Ishikawa (cell line): ENCODE measurements around the gene PTPRE.

Experiments
- CEBPB ChIP-seq: IDR thresholded peaks from 2 replicates; pipeline ENCODE4 v1.6.1; 2012
- CREB1 ChIP-seq: IDR thresholded peaks from 2 replicates; pipeline ENCODE4 v1.6.1; 2012; ENCODE audit warnings: low read depth
- EGR1 ChIP-seq: IDR thresholded peaks from 2 replicates; pipeline ENCODE4 v1.6.1; 2012
- EP300 ChIP-seq: IDR thresholded peaks from 2 replicates; pipeline ENCODE4 v1.6.1; 2012; ENCODE audit warnings: borderline replicate concordance
- RAD21 ChIP-seq: IDR thresholded peaks from 2 replicates; pipeline ENCODE4 v1.6.1; 2012; ENCODE audit warnings: low read depth
- REST ChIP-seq: IDR thresholded peaks from 2 replicates; pipeline ENCODE4 v1.6.1; 2012; ENCODE audit warnings: low read depth, mild to moderate bottlenecking
- TAF1 ChIP-seq: IDR thresholded peaks from 2 replicates; pipeline ENCODE4 v1.6.1; 2012; ENCODE audit warnings: low read depth, mild to moderate bottlenecking
- TCF12 ChIP-seq: IDR thresholded peaks from 2 replicates; pipeline ENCODE4 v1.6.1; 2012; ENCODE audit warnings: low read depth
- TEAD4 ChIP-seq: IDR thresholded peaks from 2 replicates; pipeline ENCODE4 v1.6.1; 2012
- USF1 ChIP-seq: IDR thresholded peaks from 2 replicates; pipeline ENCODE4 v1.6.1; 2012
- YY1 ChIP-seq: IDR thresholded peaks from 2 replicates; pipeline ENCODE4 v1.6.1; 2012; ENCODE audit warnings: low read depth
- TF ChIP-seq, protein P1 (sequence below): IDR thresholded peaks from 2 replicates; pipeline ENCODE4 v1.6.1; 2012

DNA sequence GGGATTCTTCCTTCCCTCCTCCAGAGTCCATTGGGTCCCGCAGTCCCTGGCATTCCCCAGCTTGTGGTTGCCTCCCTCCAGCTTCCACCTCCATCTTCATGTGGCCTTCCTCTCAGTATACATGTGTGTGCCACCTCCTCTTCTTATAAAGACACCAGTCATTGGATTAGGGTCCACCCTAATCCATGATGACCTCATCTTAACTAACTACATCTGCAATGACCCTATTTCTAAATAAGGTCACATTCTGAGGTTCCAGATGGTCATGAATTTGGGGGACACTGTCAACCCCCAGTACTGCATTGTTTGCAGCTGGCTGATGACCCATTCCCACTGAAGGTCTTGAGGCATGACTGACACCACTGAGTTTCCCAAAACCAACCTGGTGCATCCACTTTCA, 99.0 kb downstream of the PTPRE start:
- TF ChIP-seq EP300 (no peak), RAD21 (no peak), USF1 (no peak), YY1 (no peak), TCF12 (no peak), CEBPB (no peak), REST (no peak), CREB1 (no peak), EGR1 (no peak), TAF1 (no peak), TEAD4 (no peak)
- TF ChIP-seq, protein P1, sequence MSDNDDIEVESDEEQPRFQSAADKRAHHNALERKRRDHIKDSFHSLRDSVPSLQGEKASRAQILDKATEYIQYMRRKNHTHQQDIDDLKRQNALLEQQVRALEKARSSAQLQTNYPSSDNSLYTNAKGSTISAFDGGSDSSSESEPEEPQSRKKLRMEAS, result no peak
